ENCODE data around the gene THSD8.
"Not testable (repeated sequence)": the region's sequence is repeated elsewhere in the genome, so short reads cannot be mapped to it uniquely, and the experiment has no call there.

Gene THSD8

DNA sequence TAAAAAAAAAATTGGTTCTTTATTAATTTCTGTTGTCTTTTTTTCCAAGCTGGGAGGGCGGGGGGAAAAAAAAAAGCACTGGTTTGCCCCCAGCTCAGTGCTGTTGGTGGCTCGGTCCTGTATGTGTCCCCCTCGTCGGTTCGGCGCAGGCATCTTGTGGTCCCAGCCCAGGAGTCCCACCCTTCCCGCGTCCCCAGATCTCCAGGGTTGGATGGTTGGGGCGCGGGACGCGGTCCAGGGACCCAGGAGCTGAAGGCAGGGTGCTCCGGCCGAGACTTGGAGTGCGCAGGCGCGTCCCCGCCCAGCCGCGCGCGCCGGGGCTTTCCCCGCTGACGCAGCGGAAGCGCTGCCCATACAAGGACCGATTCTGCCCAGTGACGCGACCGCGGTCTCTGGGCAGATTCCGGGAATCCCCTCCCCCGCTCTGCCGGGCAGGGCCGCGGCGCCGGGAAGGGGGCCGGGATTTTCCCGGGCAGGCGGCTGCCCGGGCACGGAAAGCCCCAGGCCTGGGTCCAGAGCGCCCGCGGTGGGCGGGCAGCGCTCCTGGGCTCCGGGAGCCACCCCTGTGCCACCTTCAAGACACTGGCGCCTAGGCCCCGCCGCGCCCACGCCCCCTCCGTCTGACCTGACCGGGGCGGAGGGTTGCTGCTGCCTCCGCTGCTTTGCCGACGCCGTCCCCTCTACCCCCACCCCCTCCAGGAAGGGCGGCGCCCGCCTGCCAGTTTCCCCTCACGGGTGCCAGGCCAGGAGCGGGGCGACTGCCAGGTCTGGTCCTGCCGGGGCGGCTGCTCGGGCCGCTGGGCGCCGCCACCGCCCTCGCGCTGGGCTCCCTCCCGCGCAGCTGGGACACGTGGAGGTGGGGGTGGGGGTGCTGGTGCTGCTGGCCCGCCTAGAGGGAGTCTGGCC lies 8.3 kb upstream of the THSD8 start:
- no peak for FAIRE-seq

DNA sequence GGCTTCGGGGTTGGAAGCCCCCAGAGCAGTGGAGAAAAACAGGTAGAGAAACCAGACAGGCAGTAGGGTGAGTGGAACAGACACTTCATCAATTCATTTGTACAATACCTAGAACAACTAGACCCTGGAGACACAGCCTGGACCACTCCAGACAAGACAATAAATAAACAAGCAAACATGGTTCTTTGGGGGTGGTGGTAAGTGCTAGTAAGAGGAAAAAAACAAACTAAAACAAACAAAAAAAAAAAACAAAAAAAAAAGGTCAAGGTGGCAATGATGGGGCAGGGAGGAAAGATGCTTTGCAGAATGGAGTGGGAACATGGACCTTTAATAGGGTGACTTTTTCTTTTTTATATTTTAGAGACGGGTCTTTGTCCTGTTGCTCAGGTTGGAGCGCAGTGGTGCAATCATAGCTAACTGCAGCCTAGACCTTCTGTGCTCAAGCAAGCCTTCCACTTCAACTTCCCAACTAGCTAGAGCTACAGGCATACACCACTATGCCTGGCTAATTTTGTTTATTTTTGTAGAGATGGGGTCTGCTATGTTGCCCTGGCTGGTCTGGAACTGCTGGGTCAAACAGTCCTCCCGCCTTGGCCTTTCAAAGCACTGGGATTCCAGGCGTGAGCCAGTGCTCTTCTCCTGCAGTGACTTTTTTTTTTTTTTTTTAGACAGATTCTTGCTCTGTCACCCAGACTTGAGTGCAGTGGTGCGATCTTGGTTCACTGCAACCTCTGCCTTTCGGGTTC lies 7.5 kb upstream of the THSD8 start:
- FAIRE-seq, result no peak

DNA sequence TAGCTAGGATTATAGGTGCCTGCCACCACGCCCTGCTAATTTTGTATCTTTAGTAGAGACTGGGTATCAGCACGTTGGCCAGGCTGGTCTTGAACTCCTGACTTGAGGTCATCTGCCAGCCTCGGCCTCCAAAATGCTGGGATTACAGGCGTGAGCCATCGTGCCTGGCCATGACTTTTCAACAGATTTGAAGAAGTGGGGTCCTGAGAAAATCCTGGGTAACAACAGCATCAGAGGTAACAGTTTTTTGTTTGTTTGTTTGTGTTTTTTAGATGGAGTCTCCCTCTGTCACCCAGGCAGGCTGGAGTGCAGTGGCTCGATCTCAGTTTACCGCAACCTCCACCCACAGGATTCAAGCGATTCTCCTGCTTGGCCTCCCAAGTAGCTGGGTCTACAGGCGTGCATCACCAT lies 6.9 kb upstream of the THSD8 start:
- FAIRE-seq, result no peak

DNA sequence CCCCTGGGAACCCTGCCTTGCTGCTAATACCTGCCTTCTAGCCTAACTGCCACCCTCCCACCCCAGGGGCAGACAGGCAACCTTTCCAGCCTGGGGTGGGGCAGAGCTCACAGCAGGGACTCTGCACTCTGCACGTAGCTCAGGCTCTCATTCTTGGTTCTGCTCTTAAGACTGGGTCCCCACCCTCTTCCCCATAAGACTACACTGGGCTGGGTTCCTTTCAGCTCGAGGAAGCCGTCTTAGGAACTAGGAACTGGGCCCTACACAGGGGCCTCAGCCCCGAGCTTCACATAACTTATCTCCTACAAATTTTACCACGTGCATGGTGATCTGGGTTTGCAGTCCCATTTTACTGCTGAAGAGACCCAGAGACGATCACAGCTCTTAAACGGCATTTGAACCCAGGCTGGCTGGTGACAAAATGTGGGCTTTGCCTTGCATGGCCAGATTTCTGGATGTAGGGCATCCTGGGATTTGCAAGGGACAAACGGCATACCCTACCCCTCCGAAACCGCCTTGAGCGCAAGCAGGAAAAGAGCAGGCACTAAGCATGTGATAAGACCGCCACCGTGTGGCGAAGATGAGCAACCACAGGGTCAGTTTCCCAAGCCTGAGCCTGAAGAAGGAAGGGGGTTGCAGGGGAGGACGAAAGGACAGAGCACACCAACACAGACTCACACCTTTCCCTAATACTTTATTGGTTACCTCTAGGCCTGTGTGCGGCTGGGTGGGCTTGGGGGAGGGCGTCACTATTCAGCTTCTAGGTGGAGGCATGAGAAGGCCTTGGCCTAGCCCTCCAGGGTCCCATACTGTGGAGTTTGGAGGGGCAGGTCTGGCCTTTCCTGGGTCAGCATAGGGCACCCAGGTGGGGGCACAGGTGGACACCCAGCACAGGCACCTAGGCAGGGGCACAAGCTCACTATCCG lies 5.5 kb upstream of the THSD8 start:
- no peak for FAIRE-seq

DNA sequence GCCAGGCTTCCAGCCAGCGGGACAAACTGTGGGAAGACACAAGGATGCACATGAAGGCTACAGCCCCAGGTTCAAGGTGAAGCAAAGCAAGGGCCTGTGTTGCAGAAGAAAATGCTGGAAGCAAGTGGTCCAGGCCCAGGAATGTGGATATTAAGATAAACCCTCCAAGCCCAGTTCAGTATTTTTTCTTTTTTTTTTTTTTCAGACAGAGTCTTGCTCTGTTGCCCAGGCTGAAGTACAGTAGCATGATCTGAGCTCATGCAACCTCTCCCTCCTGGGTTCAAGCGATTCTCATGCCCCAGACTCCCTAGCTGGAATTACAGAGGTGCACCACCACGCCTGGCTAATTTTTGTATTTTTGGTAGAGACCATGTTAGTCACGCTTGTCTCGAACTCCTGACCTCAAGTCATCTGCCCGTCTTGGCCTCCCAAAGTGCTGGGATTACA lies 4.7 kb upstream of the THSD8 start:
- FAIRE-seq, result no peak

- not testable (repeated sequence) for FAIRE-seq
These were observed 4.3 kb upstream of the THSD8 start for GRCh38 chr19:12797607-12798006.

DNA sequence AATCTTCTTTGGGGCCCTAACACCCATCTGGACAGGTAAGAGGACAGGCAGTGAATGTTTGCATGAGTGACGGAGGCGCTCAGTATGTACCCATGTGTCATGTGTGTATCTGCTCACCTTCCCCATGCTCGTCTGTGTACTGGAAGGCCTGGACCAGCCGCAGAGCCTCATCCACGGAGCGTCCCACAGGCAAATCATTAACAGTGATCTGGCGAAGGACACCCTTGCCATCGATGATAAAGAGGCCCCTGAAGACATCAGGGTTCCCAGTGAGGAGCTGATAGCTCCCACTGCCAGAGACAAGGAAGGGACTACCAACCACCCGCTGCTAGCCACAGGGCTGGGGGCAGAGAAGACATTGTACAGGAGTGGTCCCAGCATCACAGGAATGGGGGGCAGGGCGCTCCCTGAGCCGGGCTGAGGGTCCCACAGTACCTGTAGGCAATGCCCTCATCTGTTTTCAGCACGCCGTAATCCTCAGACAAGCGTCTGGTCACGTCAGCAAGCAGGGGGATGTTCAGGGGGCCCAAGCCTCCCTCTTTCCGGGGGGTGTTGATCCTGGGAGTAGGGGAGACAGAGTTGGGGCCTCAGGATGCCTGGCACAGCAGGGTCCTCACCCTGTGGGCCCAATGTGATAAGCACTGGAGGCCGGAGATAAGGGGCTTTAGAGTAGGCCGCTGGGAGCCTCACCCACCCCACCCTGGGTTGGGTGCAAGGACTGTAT lies 2.0 kb upstream of the THSD8 start:
- FAIRE-seq, result no peak

DNA sequence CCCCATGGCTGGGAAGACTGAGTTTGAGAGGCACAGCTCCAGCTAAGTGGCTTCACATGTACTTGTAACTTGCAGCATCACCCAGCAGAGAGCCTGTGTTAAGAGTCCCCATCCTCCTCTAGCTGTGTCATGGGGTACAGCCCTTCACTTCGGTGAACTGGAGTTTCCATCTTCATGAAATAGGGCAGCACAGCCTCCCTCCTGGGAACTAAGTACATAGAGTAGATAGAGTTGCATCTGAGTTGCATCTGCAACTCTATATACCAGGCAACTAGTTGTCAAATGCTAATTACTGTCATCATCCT lies 1.5 kb upstream of the THSD8 start:
- FAIRE-seq, result no peak

- no peak for FAIRE-seq
These were observed 875 bp upstream of the THSD8 start for GRCh38 chr19:12800923-12801465.

- no peak for FAIRE-seq
These were observed 618 bp downstream of the THSD8 start for GRCh38 chr19:12802267-12803106.

DNA sequence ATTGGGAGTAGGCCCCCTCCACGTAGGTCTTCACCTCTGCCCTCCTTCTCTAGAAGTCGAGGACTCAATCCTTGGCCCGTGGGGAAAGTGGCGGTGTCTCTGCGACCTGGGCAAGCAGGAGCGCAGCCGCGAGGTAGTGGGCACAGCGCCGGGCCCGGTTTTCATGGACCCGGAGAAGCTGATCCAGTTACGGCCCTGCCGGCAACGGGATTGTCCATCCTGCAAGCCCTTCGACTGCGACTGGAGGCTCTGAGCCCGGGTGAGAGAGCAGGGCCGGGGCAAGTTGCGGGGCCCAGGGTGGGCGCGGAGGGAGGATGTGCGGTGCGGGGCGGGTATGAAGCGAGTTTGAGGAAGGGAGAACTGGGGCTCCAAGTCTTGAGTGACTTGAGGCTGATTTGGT lies 2.2 kb downstream of the THSD8 start:
- no peak for FAIRE-seq

DNA sequence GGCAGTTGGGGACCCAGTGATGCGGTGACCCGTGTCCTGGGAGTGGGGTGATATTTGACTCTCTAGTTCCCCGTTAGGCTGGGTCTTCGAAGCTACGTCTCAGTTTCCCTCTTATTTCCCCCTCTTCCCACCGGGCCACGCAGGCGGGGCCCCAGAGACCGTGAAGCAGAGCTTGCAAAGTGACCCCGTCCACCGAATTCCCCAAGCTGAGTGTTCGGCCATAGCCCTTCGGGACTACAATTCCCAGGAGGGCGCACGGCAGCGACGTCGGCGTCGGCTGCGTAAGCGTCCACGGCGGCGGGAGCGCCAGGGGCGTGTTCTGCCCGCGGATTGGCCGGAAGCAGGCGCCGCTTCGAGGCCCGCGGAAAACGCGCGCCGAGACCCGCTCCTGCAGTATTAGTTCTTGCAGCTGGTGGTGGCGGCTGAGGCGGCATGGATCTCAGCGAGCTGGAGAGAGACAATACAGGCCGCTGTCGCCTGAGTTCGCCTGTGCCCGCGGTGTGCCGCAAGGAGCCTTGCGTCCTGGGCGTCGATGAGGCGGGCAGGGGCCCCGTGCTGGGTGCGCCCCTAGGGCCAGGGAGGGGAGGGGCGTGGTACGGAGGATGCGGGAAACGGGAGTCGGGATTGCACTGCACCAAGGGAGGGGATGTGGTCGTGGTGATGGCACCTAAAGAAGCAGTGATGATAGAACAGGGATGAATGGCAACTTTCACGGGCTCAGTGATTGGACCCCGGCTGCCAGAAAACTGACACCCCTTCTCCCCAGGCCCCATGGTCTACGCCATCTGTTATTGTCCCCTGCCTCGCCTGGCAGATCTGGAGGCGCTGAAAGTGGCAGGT lies 4.6 kb downstream of the THSD8 start, which contains the start of gene RNASEH2A:
Gene RNASEH2A, plus strand, starts transcription at position 343 of the 840 bp plus-strand sequence. Its CDS starts 90 bp downstream, at position 433.
- FAIRE-seq, result no peak

- no peak for FAIRE-seq
These were observed 13.2 kb downstream of the THSD8 start for GRCh38 chr19:12815088-12815487.

- not testable (repeated sequence) for FAIRE-seq
These were observed 15.3 kb downstream of the THSD8 start for GRCh38 chr19:12817188-12817587.

- FAIRE-seq, result not testable (repeated sequence)
These were observed 15.9 kb downstream of the THSD8 start for GRCh38 chr19:12817810-12818209.

- FAIRE-seq, result no peak
These were observed 19.9 kb downstream of the THSD8 start for GRCh38 chr19:12821761-12822160.

DNA sequence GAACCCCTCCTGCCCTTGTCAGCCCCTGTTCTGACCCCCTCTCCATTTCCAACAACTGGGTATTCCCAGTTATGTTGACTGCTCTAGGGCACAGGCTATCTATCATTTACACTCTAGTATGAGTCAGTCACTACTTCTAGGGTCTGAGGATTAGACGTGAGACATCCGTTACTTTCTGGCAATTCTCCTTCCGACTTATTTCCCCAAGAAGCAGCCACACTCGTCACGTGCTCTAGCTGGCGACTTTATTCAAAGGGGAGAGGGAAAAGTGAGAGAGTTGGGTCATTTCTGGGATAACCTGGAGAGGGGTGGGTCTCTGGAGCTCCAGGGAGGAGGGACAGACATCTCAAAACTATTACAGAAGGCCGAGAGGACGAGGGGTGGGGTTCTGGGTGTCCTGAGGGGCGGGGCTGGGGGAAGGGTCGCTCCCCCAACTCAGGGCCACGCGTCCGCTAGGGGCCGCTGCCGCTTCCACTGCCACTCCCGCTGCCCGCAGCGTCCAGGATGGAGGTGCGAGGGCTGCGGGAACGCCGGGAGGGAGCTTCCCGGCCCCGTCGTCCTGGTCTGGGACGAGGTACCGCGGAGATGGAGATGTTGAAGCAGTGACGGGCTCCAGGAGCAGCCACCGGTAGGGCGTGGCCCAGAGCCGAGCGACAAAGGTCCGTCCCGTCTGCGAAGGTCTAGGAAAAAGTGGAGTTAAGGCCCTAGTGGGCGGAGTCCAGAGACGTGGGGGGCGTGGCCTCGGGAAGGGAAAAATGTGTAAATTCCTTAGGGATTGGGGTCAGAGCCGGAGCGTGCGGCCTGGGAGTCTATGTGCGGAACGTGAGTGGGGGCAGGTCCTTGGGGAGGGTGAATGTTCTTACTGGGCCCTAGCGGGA lies 23.6 kb downstream of the THSD8 start:
- no peak for FAIRE-seq

GRCh38 chr19:12828494-12828893 lies 26.6 kb downstream of the THSD8 start:
- no peak for FAIRE-seq

DNA sequence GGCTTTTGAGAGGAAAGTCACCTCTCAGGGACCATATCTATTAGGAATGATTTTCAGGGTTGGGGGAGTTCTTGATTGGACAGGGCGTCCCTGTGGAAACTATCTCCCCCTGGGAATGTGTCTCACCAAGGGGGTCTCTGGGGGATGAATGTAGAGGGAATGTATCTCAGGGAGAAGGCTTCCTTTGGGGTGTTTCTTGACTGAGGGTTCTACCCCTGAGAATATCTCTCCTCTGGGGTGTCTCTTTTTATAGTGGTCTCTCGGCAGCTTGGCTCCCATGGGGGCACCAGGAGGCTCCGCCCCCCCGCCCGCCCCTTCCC lies 31.5 kb downstream of the THSD8 start:
- no peak for FAIRE-seq

Data from A204.1 (cell line).